Activated CD8-positive, alpha-beta memory T cell treated with anti-CD3 and anti-CD28 coated beads, Interleukin-2, amount 50 U/mL, for 24 hours (primary cell): ENCODE measurements around the gene ECM1.

ENCODE experiments used
- DNase-seq: peaks from one replicate; pipeline ENCODE4 v3.0.0-alpha.2; 2020; ENCODE audit errors: extremely low read depth

ECM1 gene

DNA sequence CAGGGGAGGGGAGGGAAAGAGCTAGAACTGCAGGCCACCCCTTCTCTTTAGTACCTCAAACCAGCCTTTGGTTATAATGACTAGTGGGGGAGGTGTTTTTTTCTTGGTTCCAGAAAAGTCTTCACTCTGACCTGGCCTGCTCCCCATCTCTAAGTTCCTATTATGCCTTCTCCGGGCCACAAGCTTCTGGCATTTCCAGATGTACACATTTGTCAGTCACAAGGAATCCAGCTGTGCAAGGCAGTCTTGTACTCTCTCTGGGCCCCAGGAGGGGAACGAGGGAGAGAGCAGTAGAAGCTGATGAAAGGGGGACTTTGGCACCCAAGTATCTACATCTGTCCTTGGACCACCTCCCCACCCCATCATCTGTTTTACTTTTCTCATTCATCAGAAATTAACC is 4.9 kb downstream of the ECM1 start:
- no peak for DNase-seq

GRCh38 chr1:150513351-150513791 is 5.5 kb downstream of the ECM1 start:
- DNase-seq = no peak

DNA sequence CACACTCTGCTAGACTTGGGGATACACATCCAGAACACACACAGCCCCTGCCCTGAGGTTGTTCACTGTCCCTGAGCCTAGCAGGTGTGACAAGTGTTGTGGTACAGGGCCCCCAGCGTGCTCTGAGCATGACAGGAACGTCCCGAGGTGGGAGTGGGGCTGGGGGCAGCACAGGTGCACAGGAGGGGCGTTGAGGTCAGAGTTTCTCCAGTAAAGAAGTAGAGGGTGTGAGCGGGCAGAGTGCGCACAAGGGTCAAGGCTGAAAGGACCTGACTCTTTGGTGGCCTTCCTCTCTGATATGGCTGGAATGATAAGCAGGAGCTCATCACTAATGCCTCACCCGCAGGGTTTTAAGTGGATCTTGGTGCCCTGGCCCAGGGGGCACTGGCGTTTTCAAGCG is 6.4 kb downstream of the ECM1 start:
- DNase-seq = no peak

DNA sequence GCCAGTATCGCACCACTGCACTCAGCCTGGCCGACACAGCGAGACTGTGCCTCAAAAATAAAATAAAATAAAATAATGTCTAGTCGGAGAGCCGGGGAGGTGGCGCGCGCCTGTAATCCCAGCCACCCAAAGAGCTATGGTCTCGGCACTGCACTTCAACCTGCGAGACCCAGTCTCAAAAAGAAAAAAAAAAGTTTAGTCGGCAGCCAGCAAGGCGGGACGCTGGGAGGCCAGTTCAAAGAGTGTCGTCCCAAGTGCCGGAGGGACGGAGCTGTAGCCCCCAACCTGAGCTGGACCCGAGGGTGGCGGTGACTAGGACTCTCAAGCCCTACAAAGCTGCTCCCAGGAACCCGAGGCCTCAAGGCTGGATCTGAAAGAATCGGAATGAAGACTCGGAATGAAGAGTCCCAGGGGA is 7.0 kb downstream of the ECM1 start:
- no peak for DNase-seq

GRCh38 chr1:150515328-150516049 is 7.6 kb downstream of the ECM1 start, which contains the start of gene FALEC:
Gene FALEC (plus strand): TSS chr1:150515752.
- DNase-seq = peak; percentile 69

GRCh38 chr1:150516050-150516591 is 8.2 kb downstream of the ECM1 start:
- no peak for DNase-seq

GRCh38 chr1:150516616-150517015 is 8.7 kb downstream of the ECM1 start:
- DNase-seq = no peak

GRCh38 chr1:150521196-150521968 is 13.5 kb downstream of the ECM1 start:
- no peak for DNase-seq

DNA sequence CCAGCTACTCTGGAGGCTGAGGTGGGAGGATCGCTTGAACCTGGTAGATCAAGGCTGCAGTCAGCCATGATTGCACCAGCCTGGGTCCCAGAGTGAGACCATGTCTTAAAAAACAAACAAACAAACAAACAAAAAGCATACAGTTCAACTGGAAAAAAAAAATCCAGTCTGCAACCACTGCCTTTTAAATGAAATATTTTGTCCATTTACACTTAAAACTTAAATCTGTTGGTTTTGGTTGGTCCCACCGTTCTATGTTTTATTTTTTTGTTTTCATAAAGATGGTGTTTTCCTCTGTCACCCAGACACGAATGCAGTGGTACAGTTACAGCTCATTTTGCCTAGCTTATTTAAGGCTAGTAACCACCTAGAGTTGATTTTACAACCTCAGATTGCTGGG is 17.4 kb downstream of the ECM1 start:
- no peak for DNase-seq

DNA sequence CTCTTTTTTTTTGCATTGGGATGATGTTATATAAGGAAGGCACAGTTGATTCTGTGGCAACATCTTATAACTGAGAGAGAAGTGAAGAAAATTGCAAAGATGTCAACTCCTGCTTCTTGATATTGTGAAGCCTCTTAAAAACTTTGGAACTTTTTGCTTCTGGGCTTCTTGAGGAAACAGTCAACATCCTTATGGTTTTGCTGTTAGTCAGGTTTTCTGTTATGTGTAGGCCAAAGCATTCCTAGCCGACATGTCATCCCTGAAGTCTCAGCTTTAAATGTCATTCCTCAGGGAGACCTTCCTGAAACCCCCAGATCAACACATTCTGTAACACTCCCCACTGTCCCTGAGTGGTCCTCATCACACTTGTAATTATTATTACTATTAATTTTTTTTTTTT is 20.3 kb downstream of the ECM1 start:
- DNase-seq = no peak

GRCh38 chr1:150529017-150529416 is 21.1 kb downstream of the ECM1 start:
- DNase-seq = no peak

GRCh38 chr1:150530491-150531159 is 22.7 kb downstream of the ECM1 start:
- no peak for DNase-seq

DNA sequence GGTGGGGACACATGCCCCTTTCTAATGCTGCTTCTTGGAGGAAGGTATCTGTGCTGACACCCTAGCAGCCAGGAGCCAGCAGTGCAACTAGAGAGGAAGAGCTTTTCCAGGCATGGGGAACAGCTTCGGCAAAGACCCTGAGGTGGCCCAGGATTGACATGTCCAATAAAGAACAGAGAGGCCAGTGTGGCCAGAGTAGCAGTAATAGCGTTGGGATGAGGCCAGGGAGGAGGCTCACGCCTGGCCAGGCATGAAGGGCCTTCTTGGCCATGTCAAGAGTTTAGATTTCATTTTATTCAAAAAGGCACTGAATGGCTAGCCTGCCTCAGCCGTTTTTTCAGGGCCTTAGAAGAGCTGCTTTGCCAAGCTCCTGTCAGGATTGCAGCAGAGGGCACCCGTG is 25.0 kb downstream of the ECM1 start:
- DNase-seq = no peak

- no peak for DNase-seq
Observed at GRCh38 chr1:150534002-150534401, 26.1 kb downstream of the ECM1 start.

- DNase-seq = no peak
Observed at GRCh38 chr1:150535511-150536287, 27.8 kb downstream of the ECM1 start.

DNA sequence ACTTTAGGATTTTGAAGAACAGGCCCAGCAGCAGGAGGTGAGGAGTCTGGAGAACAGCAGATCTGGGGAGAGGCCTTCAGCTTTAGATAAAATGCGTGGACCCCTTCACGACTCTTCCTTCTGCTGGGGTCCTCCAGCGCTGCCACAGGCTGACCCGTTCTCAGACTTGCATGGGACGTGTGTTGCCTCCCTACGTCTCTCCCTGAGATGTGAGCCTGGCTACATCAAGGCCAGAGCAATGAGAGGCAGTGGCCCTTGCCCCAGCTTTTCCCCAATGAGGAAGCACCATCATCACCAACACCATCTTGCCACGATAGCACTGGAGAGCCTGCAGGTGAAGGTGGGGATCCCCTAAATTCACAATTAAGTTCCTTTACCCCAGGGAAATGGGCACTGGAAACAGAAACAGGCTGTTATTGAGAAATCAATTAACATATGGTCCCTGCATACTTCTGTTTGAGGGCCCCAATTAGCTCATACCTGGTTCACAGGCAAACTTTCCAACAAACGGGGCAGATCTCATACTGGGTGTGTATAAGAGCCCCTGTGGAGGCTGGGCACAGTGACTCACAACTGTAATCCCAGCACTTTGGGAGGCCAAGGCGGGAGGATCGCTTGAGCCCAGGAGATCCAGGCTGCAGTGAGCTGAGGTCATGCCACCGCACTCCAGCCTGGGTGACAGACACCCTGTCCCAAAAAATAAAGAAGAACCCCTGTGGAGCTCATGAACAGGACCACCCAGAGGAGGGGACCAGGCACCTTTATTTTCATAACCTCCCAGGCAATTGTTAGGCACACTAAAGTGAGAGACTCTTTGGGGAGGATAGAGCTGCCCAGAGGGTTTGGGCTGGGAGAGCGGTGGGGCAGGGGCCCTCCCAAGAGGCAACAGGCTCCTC is 29.2 kb downstream of the ECM1 start:
- DNase-seq = no peak

DNA sequence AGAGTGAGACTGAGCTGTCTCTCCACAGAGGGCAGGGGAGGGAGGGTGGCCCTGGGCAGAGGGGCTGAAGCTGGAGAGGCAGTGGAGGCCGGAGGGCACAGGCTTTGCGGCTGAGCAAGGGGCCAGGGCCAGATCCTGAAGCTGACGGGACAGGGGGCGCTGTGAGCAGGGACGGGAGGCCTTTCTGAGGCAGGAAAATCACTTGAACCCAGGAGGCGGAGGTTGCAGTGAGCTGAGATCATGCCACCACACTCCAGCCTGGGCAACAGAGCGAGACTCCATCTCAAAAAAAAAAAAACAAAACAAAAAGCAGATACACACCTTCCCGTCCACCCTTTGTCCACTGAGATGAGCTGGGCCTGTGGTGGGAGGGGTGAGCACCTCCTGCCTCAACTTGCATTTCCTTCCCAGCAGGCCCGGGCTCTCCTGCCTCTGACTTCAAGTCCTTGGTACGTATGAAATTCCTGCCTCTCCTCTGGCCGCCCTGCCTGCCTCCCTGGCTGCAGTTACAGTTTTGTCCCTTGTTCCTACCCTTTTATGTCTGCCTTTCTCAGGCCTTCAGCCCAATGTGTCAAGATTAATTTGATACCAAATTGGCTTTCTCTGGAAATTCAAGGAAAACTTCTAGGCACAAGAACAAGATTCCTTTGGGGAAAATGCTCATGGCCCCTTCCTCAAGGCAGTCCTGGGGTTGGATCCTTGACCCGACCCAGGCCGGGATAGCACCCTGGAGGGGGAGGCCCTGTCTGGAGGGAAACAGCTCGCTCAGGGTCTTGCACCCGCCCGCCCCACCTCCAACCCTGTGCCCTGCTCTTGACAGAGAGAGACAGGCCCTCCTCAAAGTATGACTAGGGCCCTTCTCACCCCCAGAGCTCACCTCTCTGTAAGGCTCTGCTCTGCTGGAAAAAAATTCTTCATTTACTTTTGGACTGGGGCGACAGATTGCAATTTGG is 30.1 kb downstream of the ECM1 start:
- no peak for DNase-seq

DNA sequence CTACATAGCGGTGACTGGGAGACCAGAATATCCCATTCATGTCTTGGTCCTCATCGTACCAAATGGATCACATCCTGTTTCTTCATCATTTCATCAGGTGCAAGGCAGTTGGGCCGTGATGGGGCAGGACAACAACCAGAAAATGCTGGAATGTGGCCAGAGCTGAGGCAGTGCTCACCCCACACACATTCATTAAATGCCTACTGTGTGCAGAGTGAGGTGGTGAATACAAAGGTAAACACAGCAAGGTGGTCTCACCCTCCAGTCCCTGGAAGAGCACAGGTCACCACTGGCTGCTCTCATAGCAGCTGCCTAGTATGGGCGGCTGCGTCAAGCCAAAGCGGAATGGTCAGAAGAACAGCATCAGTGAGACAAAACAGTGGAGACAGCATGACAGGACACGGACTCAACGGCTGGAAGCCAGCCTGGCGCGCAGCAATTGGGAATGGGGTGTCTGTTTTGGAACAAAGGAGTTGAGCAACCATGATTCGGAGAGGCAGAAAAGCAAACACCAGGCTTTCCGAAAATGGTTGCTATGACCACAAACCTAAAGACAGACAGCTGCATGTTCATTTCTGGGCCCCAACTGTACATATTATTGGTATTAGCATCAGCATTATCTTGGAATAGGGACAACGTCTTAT is 35.7 kb downstream of the ECM1 start:
- DNase-seq = no peak

DNA sequence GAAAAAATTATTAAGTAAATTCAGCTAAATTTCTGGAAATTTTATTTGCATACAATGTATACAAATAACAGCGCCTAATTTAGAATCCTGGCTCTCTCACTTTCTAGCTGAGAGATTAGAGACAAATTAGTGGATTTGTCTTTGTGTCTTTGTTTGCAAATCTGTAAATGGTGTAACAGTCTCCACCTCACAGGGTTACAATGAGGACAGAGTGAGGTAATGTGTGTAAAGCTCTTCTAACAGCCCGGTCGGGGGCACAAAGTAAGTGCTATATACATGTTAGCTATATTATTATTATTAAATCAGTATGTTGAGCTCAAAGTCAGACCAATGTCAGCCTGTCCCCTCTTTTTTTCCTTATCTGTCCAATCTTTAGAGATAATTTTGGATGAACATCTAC is 36.3 kb downstream of the ECM1 start:
- no peak for DNase-seq
